Skeletal muscle tissue (tissue), 4 donors: ENCODE results near the gene MFAP4. TPM values are rescaled to one million over a fixed set of nuclear protein-coding genes. Genes with fewer than 3 reads are reported as not detected.

Source experiments
- H3K27ac ChIP-seq: one replicate; pipeline ENCODE4 v1.7.0; 2013; ENCODE audit warnings: mild to moderate bottlenecking, low read depth, low read length, inconsistent platforms
- H3K27me3 ChIP-seq, 3 donors: one replicate each; pipeline ENCODE4 v1.7.0; 2013; ENCODE audit warnings: low read length in 3 of 3; ENCODE audit not compliant: control insufficient read depth in 3 of 3, insufficient read depth in 3 of 3
- H3K36me3 ChIP-seq, 3 donors: one replicate each; pipeline ENCODE4 v1.7.0; 2013; ENCODE audit warnings: low read length in 3 of 3; ENCODE audit not compliant: control insufficient read depth in 3 of 3, insufficient read depth in 3 of 3
- H3K4me1 ChIP-seq, 3 donors: one replicate each; pipeline ENCODE4 v1.7.0; 2013; ENCODE audit warnings: low read length in 3 of 3, mild to moderate bottlenecking in 3 of 3; ENCODE audit not compliant: control insufficient read depth in 3 of 3, insufficient read depth in 3 of 3
- H3K4me3 ChIP-seq, 3 donors: one replicate each; pipeline ENCODE4 v1.7.0; 2013; ENCODE audit warnings: low read length in 3 of 3
- H3K9ac ChIP-seq, 3 donors: one replicate each; pipeline ENCODE4 v1.7.0; 2013; ENCODE audit warnings: low read length in 3 of 3, mild to moderate bottlenecking in 3 of 3, moderate library complexity in 2 of 3, low read depth in 1 of 3
- H3K9me3 ChIP-seq, 3 donors: one replicate each; pipeline ENCODE4 v1.7.0; 2013; ENCODE audit warnings: low read length in 3 of 3; ENCODE audit not compliant: control insufficient read depth in 3 of 3
- total RNA-seq: library from RNA; depleted of rRNA; stranded (reverse); fragments of >200 nt; gene quantifications from one replicate; pipeline ENCODE4 v1.2.3, GENCODE V29; 2014
- donor health status: Osteomylitis.

MFAP4 gene
- total RNA-seq, 1 donor from 2014 or later = 29.2 TPM

DNA sequence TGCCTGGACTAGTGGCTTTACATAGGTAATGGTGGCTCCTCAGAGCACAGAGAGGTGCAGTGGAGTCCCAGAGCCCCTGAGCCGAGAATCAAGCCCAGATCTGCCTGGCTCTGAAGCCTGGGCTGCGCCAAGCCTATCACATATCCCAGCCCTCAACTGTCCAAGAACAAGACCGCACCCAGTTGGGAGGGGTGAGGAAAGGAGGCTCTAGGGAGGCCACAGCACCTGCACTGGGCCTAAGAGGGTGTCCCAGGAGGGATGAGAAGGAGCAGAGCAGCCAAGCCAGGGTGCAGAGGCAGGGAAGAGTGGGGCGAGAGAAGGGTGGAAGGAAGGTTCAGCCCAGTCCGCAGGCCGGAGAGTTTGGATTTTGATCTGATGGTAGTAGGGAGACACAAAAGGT is 23.1 kb upstream of the MFAP4 start:
- no peak overlapping the region for H3K9ac ChIP-seq
- no peak overlapping the region for H3K27ac ChIP-seq
- no peaks in the 10 kb centered on the region for H3K9me3 ChIP-seq
- peaks cover 0 to 4% (median 0%) of the 10 kb centered on the region in 3 donors for H3K4me1 ChIP-seq
- peaks cover 0 to 12% (median 7%) of the 10 kb centered on the region in 3 donors for H3K27me3 ChIP-seq
- H3K4me3 ChIP-seq = no peak overlapping the region
- no peaks in the 10 kb centered on the region for H3K36me3 ChIP-seq

DNA sequence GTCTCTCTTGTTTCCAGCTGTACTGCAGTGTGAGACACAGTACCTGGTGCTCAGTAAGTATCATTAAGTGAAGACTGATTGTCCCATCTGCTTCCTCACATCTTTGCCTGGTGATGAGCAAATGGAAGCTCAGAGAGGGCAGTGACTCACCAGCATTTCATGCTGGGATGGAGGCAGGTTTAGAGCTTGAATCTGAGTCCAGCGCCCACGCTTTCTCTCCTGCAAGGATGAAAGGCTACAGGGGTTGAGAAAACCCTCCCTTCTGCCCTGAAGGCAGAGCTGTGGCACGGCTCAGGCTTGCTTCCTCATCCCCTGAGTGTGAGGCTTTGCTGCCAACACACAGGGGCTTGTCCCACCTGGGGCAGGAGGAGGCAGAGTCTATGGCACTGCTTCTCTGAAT is 22.5 kb upstream of the MFAP4 start:
- H3K27ac ChIP-seq = no peak overlapping the region
- H3K4me3 ChIP-seq = no peak overlapping the region
- peaks cover 0 to 4% (median 0%) of the 10 kb centered on the region in 3 donors for H3K4me1 ChIP-seq
- H3K9me3 ChIP-seq = no peaks in the 10 kb centered on the region
- H3K27me3 ChIP-seq = peaks cover 0 to 12% (median 7%) of the 10 kb centered on the region in 3 donors
- H3K9ac ChIP-seq = peak overlapping the region in 1 of 3 donors; percentile 8
- H3K36me3 ChIP-seq = no peaks in the 10 kb centered on the region

DNA sequence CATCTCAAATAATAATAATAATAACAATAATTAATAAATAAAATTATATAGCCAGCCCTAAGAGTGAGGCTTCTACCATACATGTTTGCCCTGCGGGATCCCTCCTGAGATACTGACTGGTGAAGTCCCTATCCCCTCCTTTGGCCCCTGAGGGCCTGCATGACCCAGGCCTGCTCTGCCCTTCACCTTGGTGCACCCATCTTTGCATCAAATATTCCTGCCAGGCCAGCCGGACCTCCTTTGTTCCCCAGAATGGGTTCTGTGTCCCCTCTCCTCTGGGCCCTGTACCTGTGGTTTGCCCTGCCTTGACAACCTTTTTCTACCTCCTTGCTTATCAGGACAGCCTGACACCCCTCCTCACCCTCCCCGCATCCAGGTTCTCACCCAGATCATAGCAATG is 22.1 kb upstream of the MFAP4 start:
- H3K9ac ChIP-seq = no peak overlapping the region
- H3K4me1 ChIP-seq = peaks cover 0 to 4% (median 0%) of the 10 kb centered on the region in 3 donors
- no peak overlapping the region for H3K27ac ChIP-seq
- no peaks in the 10 kb centered on the region for H3K36me3 ChIP-seq
- no peak overlapping the region for H3K4me3 ChIP-seq
- no peaks in the 10 kb centered on the region for H3K9me3 ChIP-seq
- peaks cover 0 to 9% (median 7%) of the 10 kb centered on the region in 3 donors for H3K27me3 ChIP-seq

DNA sequence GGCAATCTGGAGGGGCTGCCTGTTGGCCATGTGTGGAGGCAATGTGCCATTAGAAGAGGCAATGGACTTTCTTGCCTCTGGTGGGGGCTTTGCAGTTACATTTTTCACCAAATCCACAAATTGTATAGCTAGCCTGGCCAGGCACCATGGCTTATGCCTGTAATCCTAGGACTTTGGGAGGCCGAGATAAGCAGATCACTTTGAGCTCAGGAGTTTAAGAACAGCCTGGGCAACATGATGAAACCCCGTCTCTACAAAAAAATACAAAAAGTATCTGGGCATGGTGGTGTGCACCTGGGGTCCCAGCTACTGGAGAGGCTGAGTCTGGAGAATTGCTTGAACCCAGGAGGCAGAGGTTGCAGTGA is 21.3 kb upstream of the MFAP4 start:
- no peak overlapping the region for H3K27ac ChIP-seq
- no peaks in the 10 kb centered on the region for H3K36me3 ChIP-seq
- no peak overlapping the region for H3K4me3 ChIP-seq
- H3K9me3 ChIP-seq = no peaks in the 10 kb centered on the region
- H3K4me1 ChIP-seq = peaks cover 0 to 4% (median 0%) of the 10 kb centered on the region in 3 donors
- no peak overlapping the region for H3K9ac ChIP-seq
- H3K27me3 ChIP-seq = peaks cover 0 to 8% (median 7%) of the 10 kb centered on the region in 3 donors

DNA sequence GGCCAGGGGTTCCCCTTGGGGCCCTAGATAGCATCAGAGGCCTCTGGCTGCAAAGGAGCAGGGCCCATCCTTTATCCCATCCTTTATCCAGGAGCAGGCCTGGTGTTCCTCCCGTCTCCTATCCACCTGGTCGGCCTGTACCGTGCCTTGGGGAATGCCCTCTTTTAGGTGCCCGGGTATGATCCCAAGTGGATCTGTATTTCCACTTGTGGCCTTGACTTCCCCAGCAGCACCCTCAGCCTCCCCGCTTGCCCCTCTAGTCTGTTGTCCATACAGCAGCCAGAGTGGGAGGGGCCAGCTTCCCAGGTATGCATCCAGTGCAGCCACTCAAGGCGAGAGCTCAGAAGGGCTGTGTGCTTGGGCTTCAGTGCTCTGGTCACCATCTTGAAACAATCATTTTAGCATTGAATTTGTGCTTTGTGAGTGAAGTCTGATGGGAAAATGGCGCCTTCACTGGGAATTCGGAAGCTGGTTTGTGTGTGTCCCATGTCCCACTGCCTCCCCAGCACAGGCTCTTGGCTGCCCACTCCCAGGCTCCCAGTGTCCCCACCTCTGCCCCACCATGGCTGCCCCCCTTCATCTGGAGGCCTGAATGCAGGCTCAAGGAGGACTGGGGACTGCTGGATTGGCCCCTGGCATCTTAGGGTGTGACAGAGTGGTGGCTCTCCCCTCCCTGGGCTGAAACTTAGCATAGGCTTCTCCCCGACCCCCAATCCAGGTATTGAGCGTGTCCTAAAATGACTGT is 20.8 kb upstream of the MFAP4 start:
- Histone ChIP-seq H3K27me3 (peaks cover 0 to 8% (median 7%) of the 10 kb centered on the region in 3 donors), H3K9ac (no peak overlapping the region), H3K4me1 (peaks cover 0 to 4% (median 0%) of the 10 kb centered on the region in 3 donors), H3K27ac (no peak overlapping the region), H3K9me3 (no peaks in the 10 kb centered on the region), H3K36me3 (no peaks in the 10 kb centered on the region), H3K4me3 (no peak overlapping the region)

DNA sequence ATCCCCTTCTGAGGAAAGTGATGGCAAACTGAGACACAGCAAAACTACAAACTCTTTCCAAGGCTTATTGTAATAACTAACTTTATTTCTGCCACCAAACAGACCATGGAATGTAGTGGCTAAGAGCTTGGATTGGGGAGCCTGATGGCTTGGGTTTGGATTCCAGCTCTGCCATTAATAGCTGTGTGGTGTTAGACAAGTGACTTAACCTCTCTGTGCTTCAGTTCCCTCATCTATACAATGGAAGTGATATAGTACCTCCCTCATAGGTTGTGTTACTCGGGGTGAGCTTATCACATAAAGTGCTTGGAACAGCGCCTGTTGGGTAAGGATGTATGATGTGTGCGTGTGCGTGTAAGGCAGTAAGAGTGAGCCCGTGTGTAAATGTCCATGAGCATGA is 18.1 kb upstream of the MFAP4 start:
- no peaks in the 10 kb centered on the region for H3K9me3 ChIP-seq
- no peak overlapping the region for H3K27ac ChIP-seq
- H3K4me1 ChIP-seq = peaks cover 0 to 3% (median 0%) of the 10 kb centered on the region in 3 donors
- H3K27me3 ChIP-seq = peaks cover 0 to 2% (median 0%) of the 10 kb centered on the region in 3 donors
- H3K4me3 ChIP-seq = no peak overlapping the region
- H3K9ac ChIP-seq = no peak overlapping the region
- H3K36me3 ChIP-seq = no peaks in the 10 kb centered on the region

DNA sequence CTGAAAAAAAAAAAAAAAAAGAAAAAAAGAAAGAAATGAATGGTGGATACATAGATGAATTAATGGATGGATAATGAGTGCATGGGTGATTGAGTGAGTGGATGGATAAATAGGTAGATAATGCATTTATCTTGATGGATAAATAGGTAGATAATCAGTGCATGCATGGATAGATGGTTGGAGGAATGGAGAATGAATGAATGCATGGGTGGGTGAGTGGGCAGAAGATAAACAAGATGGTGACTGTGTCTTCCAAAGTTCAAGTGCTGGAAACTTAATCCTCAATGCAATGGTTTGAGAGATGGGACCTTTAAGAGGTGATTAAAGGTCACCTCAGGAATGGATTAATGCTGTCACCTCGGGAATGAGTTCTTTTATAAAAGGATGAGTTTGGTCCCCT is 17.3 kb upstream of the MFAP4 start:
- H3K27me3 ChIP-seq = peaks cover 0 to under 1% (median 0%) of the 10 kb centered on the region in 3 donors
- no peaks in the 10 kb centered on the region for H3K36me3 ChIP-seq
- no peaks in the 10 kb centered on the region for H3K9me3 ChIP-seq
- H3K27ac ChIP-seq = no peak overlapping the region
- peaks cover 0 to 6% (median 0%) of the 10 kb centered on the region in 3 donors for H3K4me1 ChIP-seq
- no peak overlapping the region for H3K4me3 ChIP-seq
- H3K9ac ChIP-seq = no peak overlapping the region

DNA sequence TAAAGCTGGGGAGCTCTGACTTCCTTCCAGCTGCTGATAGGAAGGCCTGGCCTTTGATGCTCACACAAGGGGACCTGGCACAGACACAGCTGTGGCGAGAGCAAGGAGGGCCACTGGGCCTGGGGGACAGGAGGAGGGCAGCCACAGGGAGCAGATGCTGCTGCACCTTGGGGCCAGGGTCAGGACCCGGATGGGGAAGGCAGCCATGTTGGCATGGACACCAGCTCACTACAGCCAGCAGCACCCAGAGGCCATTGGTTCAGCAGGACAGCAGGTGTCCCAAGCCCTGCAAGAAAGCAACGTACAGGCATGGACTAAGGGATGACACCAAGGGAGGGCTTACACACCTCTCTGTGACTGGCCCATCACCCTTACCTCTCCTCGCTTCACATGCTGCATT is 16.0 kb upstream of the MFAP4 start:
- Histone ChIP-seq H3K4me3 (no peak overlapping the region), H3K27ac (no peak overlapping the region), H3K27me3 (no peaks in the 10 kb centered on the region), H3K9ac (no peak overlapping the region), H3K9me3 (no peaks in the 10 kb centered on the region), H3K4me1 (peaks cover 0 to 14% (median 7%) of the 10 kb centered on the region in 3 donors), H3K36me3 (no peaks in the 10 kb centered on the region)

DNA sequence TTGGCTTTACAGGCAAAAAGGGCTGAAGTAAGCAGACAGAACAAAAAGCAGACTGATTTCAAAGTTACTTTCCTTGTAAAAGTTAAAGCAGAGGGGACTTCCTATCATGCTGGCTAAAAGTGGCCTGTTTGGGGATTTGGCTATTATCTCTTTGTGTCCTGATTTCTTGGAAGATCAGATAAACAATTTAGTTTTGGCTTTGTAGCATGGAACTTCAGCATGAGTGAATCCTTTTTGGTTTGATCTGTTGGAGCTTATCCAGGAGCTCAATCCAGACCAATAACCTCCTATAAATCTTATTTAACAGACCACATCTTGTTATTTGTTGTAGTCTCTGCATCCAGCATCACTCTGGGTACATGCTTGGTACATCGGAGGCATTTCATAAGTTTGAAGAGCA is 15.2 kb upstream of the MFAP4 start:
- Histone ChIP-seq H3K9me3 (no peaks in the 10 kb centered on the region), H3K4me3 (no peak overlapping the region), H3K9ac (no peak overlapping the region), H3K27me3 (no peaks in the 10 kb centered on the region), H3K4me1 (peaks cover 0 to 14% (median 12%) of the 10 kb centered on the region in 3 donors), H3K36me3 (no peaks in the 10 kb centered on the region), H3K27ac (no peak overlapping the region)

DNA sequence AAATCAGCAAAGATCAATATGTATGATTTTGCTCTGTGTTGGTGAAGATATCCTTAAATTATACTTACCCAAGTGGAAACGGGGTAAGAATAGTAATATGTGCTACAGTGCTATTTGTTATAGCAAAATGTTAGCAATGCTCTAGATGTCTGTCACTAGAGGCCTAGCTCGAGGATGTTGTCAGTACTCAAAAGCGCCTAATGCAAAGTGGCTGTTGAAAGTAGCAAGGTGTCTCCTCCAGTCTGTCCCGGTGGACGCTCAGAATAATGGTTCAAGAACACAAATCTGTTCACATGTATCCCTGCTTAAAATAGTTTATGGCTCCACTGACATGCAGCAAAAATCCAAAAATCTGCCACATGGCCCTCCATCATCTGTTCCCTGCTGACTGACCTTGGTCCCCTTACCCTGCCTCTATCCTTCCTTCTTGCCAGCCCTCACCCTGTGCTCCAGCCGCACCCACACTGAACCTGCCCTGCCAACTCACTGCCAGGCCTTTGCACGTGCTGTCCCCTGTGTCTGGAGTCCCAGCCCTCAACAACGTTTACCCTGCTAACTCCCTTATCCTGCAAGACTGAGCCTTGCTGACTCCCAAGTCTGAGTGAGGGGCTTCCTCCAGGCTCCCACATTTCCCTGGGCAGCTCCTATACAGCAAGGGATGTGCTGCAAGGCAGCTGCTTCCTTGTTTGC is 14.5 kb upstream of the MFAP4 start:
- Histone ChIP-seq H3K4me1 (peaks cover 0 to 14% (median 12%) of the 10 kb centered on the region in 3 donors), H3K4me3 (no peak overlapping the region), H3K27ac (no peak overlapping the region), H3K36me3 (no peaks in the 10 kb centered on the region), H3K27me3 (no peaks in the 10 kb centered on the region), H3K9ac (no peak overlapping the region), H3K9me3 (no peaks in the 10 kb centered on the region)
